A673 (cell line): Measurements from ENCODE around the gene CDC45.

Experiments
- CTCF ChIP-seq: fragments of 300-800, 200-600 bp; sonication (generic); conservative IDR thresholded peaks from 2 replicates; pipeline ENCODE4 v1.5.1; 2017; ENCODE audit warnings: low read depth, mild to moderate bottlenecking, antibody characterized with exemption, low read length, moderate library complexity, mixed read lengths
- EZH2 ChIP-seq: fragments of 200-600 bp; sonication (generic); IDR thresholded peaks from 2 replicates; pipeline ENCODE4 v1.6.1; 2017; ENCODE audit warnings: borderline replicate concordance, low read depth, mild to moderate bottlenecking, mixed read lengths, antibody characterized with exemption, low read length; ENCODE audit not compliant: poor library complexity, severe bottlenecking

GRCh38 chr22:19509191-19509590 lies 29.5 kb downstream of the CDC45 start:
- no peak for TF ChIP-seq CTCF
- TF ChIP-seq EZH2, result no peak
